Mucosa of rectum (tissue), 2 donors: ENCODE data around the gene LRMDA.

Source experiments
- H3K27ac ChIP-seq, 2 donors: one replicate each; pipeline ENCODE4 v1.7.0; 2013; ENCODE audit warnings: inconsistent platforms in 2 of 2, low read depth in 2 of 2, low read length in 2 of 2
- H3K27me3 ChIP-seq, 2 donors: one replicate each; pipeline ENCODE4 v1.7.0; 2013; ENCODE audit warnings: low read length in 2 of 2; ENCODE audit not compliant: control insufficient read depth in 2 of 2, insufficient read depth in 2 of 2
- H3K36me3 ChIP-seq, 2 donors: one replicate each; pipeline ENCODE4 v1.7.0; 2013; ENCODE audit warnings: low read length in 2 of 2; ENCODE audit not compliant: control insufficient read depth in 2 of 2, insufficient read depth in 2 of 2
- H3K4me1 ChIP-seq, 2 donors: one replicate each; pipeline ENCODE4 v1.7.0; 2013; ENCODE audit warnings: low read length in 2 of 2, mild to moderate bottlenecking in 1 of 2; ENCODE audit not compliant: control insufficient read depth in 2 of 2, insufficient read depth in 2 of 2
- H3K4me3 ChIP-seq, 2 donors: one replicate each; pipeline ENCODE4 v1.7.0; 2013; ENCODE audit warnings: low read length in 2 of 2
- H3K9ac ChIP-seq, 2 donors: one replicate each; pipeline ENCODE4 v1.7.0; 2013; ENCODE audit warnings: low read length in 2 of 2, low read depth in 1 of 2, mild to moderate bottlenecking in 1 of 2
- H3K9me3 ChIP-seq, 2 donors: one replicate each; pipeline ENCODE4 v1.7.0; 2013; ENCODE audit warnings: low read length in 2 of 2; ENCODE audit not compliant: control insufficient read depth in 2 of 2
- donor health status: healthy.
- donor health status: Normal muscosa, but diverticular disease.

Gene LRMDA

DNA sequence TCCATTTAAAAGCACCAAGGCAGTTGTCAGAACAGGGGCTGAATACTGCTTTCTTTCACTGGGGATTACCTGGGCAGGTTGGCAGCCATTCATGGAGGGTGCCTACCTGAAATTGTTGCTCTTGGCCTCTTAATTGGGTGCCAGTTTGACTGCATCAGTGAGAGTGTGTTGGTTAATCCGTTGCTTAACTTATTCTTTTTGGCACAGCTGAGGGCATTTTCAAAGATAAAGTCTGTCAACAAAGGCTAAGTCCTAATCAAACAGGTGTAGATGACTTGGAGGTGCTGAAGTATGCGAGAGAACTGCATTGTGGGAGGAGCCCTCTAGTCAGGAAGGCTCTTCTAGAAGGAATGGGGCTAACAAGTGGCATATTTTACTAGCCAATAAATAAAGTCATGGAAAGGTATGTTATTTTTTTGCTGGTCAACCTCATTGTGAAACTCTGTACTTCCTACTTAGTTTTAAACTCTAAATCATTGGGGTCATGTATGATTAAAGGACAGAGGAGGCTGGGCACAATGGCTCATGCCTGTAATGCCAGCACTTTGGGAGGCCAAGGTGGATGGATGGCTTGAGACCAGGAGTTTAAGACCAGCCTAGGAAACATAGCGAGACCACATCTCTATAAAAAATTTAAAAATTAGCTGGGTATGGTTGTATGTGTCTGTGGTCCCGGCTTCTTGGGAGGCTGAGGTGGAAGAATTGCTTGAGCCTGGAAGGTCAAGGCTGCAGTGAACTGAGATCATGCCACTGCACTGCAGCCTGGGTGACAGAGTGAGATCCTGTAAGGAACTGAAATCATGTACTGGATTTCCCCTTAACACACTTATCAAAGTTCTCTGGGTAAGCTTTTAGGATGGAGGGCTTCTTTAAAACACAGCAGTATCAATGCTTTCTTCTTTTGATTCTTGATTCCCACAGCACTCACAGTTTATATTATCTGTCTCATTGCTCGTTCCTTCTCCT, 134.1 kb downstream of the LRMDA start:
- Histone ChIP-seq H3K9ac (no peak overlapping the region), H3K27ac (no peak overlapping the region), H3K4me3 (no peak overlapping the region), H3K27me3 (no peaks in the 10 kb centered on the region), H3K4me1 (peaks cover 0 to 3% of the 10 kb centered on the region in 2 donors), H3K36me3 (no peaks in the 10 kb centered on the region), H3K9me3 (no peaks in the 10 kb centered on the region)

DNA sequence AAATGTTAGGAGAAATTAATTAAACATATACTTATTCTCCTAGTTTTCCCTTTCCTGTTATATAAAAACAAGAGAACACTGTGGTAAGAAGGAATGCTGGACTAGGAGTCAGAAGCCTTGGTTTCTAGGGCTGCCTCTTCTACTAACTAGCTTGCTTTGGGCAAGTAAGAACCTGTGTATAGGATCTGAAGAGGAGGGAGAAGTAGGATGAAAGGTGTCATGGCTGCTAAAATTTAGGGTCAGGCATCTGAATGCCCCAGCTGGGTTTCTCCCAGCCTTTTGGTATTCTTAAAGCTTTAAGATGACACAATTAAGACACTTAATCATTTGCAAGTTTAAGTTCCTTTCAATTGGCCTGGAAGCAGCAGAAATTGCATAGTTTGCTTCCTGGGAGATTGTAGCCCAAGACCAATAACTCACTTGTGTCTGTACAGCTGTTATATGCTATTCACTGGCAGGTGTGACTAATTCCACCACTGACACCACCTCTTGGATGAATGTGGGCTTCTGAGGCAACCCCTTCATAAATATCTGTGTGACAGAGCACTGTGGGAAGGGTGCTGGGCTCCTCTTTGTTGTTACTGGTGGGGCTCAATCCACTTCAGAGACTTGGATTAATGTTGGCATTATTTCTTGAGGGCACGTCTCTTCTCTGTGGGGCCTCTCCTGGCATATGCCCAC, 137.2 kb downstream of the LRMDA start:
- H3K36me3 ChIP-seq, result no peaks in the 10 kb centered on the region
- no peak overlapping the region for H3K9ac ChIP-seq
- peaks cover 0 to 3% of the 10 kb centered on the region in 2 donors for H3K4me1 ChIP-seq
- H3K27me3 ChIP-seq, result no peaks in the 10 kb centered on the region
- no peak overlapping the region for H3K27ac ChIP-seq
- H3K9me3 ChIP-seq, result peaks cover 0 to 4% of the 10 kb centered on the region in 2 donors
- H3K4me3 ChIP-seq, result no peak overlapping the region

GRCh38 chr10:75569506-75569905, 138.1 kb downstream of the LRMDA start:
- Histone ChIP-seq H3K27me3 (no peaks in the 10 kb centered on the region), H3K4me1 (peaks cover 0 to 3% of the 10 kb centered on the region in 2 donors), H3K9me3 (peaks cover 0 to 4% of the 10 kb centered on the region in 2 donors), H3K27ac (no peak overlapping the region), H3K4me3 (no peak overlapping the region), H3K36me3 (no peaks in the 10 kb centered on the region), H3K9ac (no peak overlapping the region)

- Histone ChIP-seq H3K9me3 (peaks cover 0 to 4% of the 10 kb centered on the region in 2 donors), H3K27ac (no peak overlapping the region), H3K27me3 (no peaks in the 10 kb centered on the region), H3K9ac (no peak overlapping the region), H3K36me3 (no peaks in the 10 kb centered on the region), H3K4me1 (no peaks in the 10 kb centered on the region), H3K4me3 (no peak overlapping the region)
These were observed 141.1 kb downstream of the LRMDA start for GRCh38 chr10:75572478-75572877.

- no peaks in the 10 kb centered on the region for H3K36me3 ChIP-seq
- H3K4me1 ChIP-seq, result no peaks in the 10 kb centered on the region
- no peaks in the 10 kb centered on the region for H3K27me3 ChIP-seq
- no peak overlapping the region for H3K9ac ChIP-seq
- H3K27ac ChIP-seq, result no peak overlapping the region
- no peak overlapping the region for H3K4me3 ChIP-seq
- peaks cover 0 to 4% of the 10 kb centered on the region in 2 donors for H3K9me3 ChIP-seq
These were observed 144.5 kb downstream of the LRMDA start for GRCh38 chr10:75575940-75576339.

- H3K9me3 ChIP-seq, result peaks cover 2 to 4% of the 10 kb centered on the region in 2 donors
These were observed 150.7 kb downstream of the LRMDA start for GRCh38 chr10:75582102-75582501.

DNA sequence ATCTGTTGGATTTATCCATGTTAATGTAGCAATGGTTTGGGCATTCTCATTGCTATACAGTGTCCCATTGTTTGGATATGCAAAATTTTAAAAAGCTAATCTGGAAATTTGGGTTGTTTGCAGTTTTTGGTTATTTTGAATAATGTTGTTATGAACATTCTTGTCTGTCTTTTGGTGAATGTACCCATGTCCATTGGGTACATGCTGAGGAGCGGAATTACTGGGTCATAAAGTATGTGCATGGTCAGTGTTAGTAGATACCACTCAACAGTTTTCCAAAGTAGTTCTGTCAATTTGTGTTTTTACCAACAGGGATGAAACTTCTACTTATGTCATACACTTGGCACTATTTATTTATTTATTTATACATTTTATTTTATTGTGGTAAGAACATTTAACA, 153.9 kb downstream of the LRMDA start:
- H3K4me3 ChIP-seq, result no peak overlapping the region
- no peaks in the 10 kb centered on the region for H3K4me1 ChIP-seq
- H3K9me3 ChIP-seq, result peaks cover 2 to 4% of the 10 kb centered on the region in 2 donors
- H3K27ac ChIP-seq, result no peak overlapping the region
- H3K27me3 ChIP-seq, result no peaks in the 10 kb centered on the region
- no peaks in the 10 kb centered on the region for H3K36me3 ChIP-seq
- H3K9ac ChIP-seq, result no peak overlapping the region

More at GRCh38 chr10:75582102-75582501, 150.7 kb downstream of the LRMDA start:
- Histone ChIP-seq H3K4me3 (no peak overlapping the region), H3K27ac (no peak overlapping the region), H3K27me3 (no peaks in the 10 kb centered on the region), H3K36me3 (no peaks in the 10 kb centered on the region), H3K4me1 (no peaks in the 10 kb centered on the region), H3K9ac (no peak overlapping the region)

DNA sequence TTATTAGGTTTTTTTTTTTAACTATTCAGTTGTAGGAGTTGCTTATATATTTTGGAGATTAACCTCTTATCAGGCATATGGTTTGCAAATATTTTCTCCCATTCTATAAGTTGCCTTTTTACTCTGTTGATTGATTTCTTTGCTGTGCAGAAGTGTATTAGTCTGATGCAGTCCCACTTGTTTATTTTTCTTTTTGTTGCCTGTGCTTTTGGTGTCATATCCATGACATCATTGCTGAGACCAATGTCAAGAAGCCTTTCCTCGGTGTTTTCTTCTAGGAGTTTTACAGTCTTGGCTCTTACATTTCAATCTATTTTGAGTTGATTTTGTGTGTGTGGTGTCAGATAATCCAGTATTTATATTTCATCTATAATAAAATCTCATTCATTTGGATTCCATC, 155.4 kb downstream of the LRMDA start:
- no peaks in the 10 kb centered on the region for H3K4me1 ChIP-seq
- H3K27ac ChIP-seq, result no peak overlapping the region
- no peaks in the 10 kb centered on the region for H3K36me3 ChIP-seq
- no peak overlapping the region for H3K4me3 ChIP-seq
- H3K9me3 ChIP-seq, result peaks cover 2 to 4% of the 10 kb centered on the region in 2 donors
- no peak overlapping the region for H3K9ac ChIP-seq
- H3K27me3 ChIP-seq, result no peaks in the 10 kb centered on the region

DNA sequence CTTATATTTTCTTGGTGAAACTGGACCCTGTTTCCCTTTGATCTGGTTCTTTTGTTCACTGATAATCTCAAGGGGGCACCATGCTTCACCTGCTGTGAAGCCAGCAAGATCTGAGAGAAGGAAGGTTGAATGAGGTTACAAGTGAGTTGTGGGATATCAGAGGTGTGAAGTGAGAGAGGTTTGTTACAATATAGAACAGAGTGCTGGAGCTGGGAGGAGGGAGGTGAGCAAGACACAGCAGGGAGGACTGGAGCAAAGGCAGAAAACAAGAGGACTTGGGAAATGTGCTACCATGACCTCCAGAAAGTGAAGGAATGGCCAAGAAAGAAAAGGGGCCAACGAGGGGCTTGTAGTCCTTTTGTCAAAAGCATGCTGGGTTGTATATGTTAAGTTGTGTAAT, 156.6 kb downstream of the LRMDA start:
- no peaks in the 10 kb centered on the region for H3K4me1 ChIP-seq
- no peak overlapping the region for H3K27ac ChIP-seq
- no peaks in the 10 kb centered on the region for H3K27me3 ChIP-seq
- H3K9ac ChIP-seq, result no peak overlapping the region
- no peak overlapping the region for H3K4me3 ChIP-seq
- peaks cover 2% of the 10 kb centered on the region in 2 donors for H3K9me3 ChIP-seq
- no peaks in the 10 kb centered on the region for H3K36me3 ChIP-seq
